C4-2B (cell line): ENCODE results near the gene PEX6.

ENCODE experiments used
- H3K27ac ChIP-seq: fragments of 450-650 bp; 2 replicates; pipeline ENCODE4 v1.5.1; 2017
- CTCF ChIP-seq: fragments of 450-650 bp; conservative IDR thresholded peaks from 2 replicates; pipeline ENCODE4 v1.5.1; 2017; ENCODE audit warnings: mild to moderate bottlenecking
- ZFX ChIP-seq: fragments of 450-650 bp; IDR thresholded peaks from 2 replicates; pipeline ENCODE4 v1.6.1; 2017

Gene PEX6

GRCh38 chr6:42916288-42916687, 62.7 kb downstream of the PEX6 start:
- no peak overlapping the region for H3K27ac ChIP-seq
- TF ChIP-seq ZFX: no peak
- no peak for TF ChIP-seq CTCF

GRCh38 chr6:42915732-42916131, 63.2 kb downstream of the PEX6 start, which contains the start of gene PTCRA:
PTCRA (plus strand) TSS chr6:42916053; CDS start chr6:42916070, 17 bp downstream.
- TF ChIP-seq ZFX: no peak
- no peak for TF ChIP-seq CTCF
- no peak within 1 kb of the TSS for H3K27ac ChIP-seq

GRCh38 chr6:42914546-42914945, 64.4 kb downstream of the PEX6 start:
- no peak overlapping the region for H3K27ac ChIP-seq
- TF ChIP-seq CTCF (no peak), ZFX (no peak)
